GM21737 (cell line): Measurements from ENCODE around the gene TACC2.

Source experiments
- ATAC-seq: cut with Tn5 transposase; IDR thresholded peaks from one replicate; pipeline ENCODE4 v1.9.1; 2021; ENCODE audit warnings: mild to moderate bottlenecking, moderate library complexity; ENCODE audit not compliant: unreplicated experiment

The TACC2 gene

GRCh38 chr10:122210481-122211265 is 221.7 kb downstream of the TACC2 start:
- ATAC-seq: no peak

- no peak for ATAC-seq
These were observed 224.4 kb downstream of the TACC2 start for GRCh38 chr10:122213364-122213763.

- no peak for ATAC-seq
These were observed 224.8 kb downstream of the TACC2 start for GRCh38 chr10:122213766-122214165.

- no peak for ATAC-seq
These were observed 227.1 kb downstream of the TACC2 start for GRCh38 chr10:122216047-122216446.

- ATAC-seq: no peak
These were observed 230.4 kb downstream of the TACC2 start for GRCh38 chr10:122219340-122219739.

DNA sequence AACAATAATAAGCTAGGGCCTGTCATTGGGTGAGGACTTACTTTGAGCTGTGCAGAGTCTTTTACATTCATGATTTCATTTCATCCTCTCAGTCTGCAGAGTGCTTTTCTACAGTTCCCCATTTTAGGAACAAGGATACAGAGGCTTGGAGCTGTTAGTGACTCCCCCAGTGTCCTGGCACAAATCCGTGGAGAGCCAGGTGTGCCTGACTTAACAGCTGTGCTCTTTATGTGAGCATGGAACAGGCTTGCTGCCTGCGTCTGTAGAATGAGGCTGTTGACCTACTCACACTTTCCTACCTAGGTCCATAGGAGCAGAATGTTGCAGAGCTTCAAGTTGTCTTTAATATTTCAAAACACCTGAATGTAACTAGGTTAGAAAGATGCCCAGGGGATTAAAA is 231.8 kb downstream of the TACC2 start:
- no peak for ATAC-seq

- ATAC-seq: no peak
These were observed 233.0 kb downstream of the TACC2 start for GRCh38 chr10:122221958-122222357.

DNA sequence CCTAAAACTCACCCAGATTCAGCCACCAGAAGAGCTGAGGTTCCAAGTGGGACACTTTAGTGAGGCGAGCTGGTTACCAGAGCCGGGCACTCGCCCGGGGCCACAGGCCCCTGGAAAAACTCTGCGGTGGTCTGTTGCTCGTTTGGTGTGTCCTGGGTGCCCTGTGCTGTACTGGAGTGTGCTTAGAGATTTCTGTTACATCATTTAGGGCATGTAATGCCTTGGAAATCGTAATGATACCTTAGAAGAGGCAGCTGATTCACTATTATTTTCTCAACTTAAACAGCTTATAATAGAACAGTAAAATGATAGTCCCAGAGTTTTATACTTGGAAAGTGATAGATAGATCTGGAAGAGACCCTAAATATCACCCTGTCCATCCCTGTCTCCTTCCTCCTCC is 233.7 kb downstream of the TACC2 start:
- ATAC-seq: no peak

DNA sequence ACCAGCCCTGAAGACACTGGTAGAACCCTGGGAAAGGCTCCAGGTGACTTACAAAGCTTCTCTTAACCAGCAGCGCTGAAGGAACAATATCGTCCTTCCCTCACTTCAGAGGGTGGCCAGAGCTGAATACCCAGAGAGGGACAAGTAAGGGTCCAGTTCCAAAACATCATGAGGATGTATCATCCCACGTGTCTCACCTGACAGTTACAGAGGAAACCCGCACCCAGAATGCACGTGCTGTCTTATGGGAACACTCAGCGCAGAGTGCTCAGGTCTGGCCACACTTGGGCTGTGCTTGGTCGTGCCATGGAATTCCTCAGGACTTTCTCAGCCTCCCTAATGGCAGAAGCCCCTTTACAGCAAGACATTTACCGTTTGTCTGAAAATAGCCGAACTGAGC is 235.2 kb downstream of the TACC2 start:
- no peak for ATAC-seq

GRCh38 chr10:122225330-122225729 is 236.4 kb downstream of the TACC2 start:
- no peak for ATAC-seq

- ATAC-seq: no peak
These were observed 238.8 kb downstream of the TACC2 start for GRCh38 chr10:122227754-122228153.

- ATAC-seq: no peak
These were observed 240.7 kb downstream of the TACC2 start for GRCh38 chr10:122229666-122230065.

DNA sequence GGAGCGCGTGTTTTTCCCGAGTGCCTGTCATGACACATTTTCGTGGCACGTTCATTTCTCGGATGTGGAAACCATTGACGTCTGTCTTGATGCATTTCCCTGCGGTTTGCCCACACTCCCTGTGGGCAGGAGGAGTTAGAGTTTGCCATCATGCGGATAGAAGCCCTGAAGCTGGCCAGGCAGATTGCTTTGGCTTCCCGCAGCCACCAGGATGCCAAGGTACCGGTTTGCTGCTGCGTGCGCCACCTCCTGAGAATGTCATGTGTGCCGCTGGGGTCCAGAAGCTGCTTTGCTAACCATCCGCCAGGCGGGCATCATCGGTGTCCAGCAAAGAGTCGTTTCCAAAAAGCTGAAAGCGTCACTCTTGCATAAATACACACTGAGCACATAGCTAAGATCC is 241.3 kb downstream of the TACC2 start:
- no peak for ATAC-seq

GRCh38 chr10:122232769-122233168 is 243.8 kb downstream of the TACC2 start:
- ATAC-seq: no peak

- ATAC-seq: no peak
These were observed 244.9 kb downstream of the TACC2 start for GRCh38 chr10:122233857-122234348.

- ATAC-seq: no peak
These were observed 245.5 kb downstream of the TACC2 start for GRCh38 chr10:122234416-122234815.

GRCh38 chr10:122236690-122237306 is 247.8 kb downstream of the TACC2 start:
- ATAC-seq: no peak

DNA sequence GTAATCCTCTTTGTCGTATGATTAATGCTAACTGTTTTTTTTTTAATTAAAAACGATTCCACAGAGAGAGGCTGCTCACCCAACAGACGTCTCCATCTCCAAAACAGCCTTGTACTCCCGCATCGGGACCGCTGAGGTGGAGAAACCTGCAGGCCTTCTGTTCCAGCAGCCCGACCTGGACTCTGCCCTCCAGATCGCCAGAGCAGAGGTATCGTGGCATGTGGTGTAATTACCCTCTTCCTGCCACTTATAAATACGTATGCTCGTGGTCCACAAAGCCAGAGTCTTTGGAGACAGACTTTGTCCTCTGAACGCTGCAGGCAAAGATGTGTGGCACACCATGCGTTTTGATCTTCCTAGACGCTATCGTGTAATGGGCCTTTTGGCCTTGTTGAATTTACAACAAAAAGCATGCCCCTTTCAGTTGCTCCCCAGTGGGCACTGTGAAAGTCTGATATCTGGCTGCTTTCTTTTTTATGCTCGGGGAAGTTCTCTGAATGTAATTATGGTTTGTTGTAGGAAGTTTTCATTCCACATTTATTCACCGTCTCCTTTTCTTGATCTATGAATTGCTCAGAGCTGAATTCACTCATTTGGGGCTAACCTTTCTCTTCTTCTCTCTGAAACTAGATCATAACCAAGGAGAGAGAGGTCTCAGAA is 248.5 kb downstream of the TACC2 start:
- ATAC-seq: no peak

- no peak for ATAC-seq
These were observed 250.8 kb downstream of the TACC2 start for GRCh38 chr10:122239578-122240257.

GRCh38 chr10:122240401-122240800 is 251.4 kb downstream of the TACC2 start:
- ATAC-seq: no peak

- no peak for ATAC-seq
These were observed 252.9 kb downstream of the TACC2 start for GRCh38 chr10:122241836-122242235.
